ENCODE data around the gene IFT57.
"Not testable (repeated sequence)": the region's sequence is repeated elsewhere in the genome, so short reads cannot be mapped to it uniquely, and the experiment has no call there.

DNA sequence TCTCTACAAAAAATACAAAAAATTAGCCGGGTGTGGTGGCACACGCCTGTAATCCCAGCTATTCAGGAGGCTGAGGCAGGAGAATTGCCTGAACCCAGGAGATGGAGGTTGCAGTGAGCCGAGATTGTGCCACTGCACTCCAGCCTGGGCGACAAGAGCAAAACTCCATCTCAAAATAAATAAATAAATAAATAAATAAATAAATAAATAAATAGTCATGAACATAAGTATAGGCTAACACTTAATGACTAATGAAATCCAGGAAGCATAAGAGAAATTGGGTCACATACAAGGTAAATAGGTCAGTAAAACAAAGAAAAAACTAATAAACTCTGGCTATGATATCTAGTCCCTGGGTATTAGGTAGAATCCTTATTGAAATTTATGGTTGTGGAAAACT, 66.6 kb downstream of the IFT57 start:
- not testable (repeated sequence) for TF ChIP-seq FOXK2 (IDR thresholded peaks at IDR 0.05); FOXM1 (IDR thresholded peaks at IDR 0.05; ENCODE audit: borderline replicate concordance); SP1 (IDR thresholded peaks at IDR 0.05); L3MBTL2 (conservative IDR thresholded peaks at IDR 0.05); NFRKB (IDR thresholded peaks at IDR 0.05); ZNF384 (IDR thresholded peaks at IDR 0.05); CTBP1 (IDR thresholded peaks at IDR 0.05; ENCODE audit: borderline replicate concordance); HDGF (IDR thresholded peaks at IDR 0.05; ENCODE audit: borderline replicate concordance); PKNOX1 (IDR thresholded peaks at IDR 0.05)

Measured in HEK293T (cell line).